MCF 10A (cell line): ENCODE results near the gene SLU7. TPM values are rescaled to one million over a fixed set of nuclear protein-coding genes. Genes with fewer than 3 reads are reported as not detected.

ENCODE experiments used
- BruUV-seq: library from RNA; stranded (reverse); fragments of 400-500 nt; replicated peaks from 2 replicates; lab custom pipeline; 2021; lab: Mats Ljungman, UMichigan
- CTCF ChIA-PET: fragments of 300-600 bp; sonication (Branson Sonifier 250); formaldehyde crosslinking; extraction: SDS; loops from one replicate; lab custom pipeline; 2021; ENCODE audit warnings: antibody characterized with exemption, inconsistent platforms; lab: Yijun Ruan, JAX
- POLR2A ChIA-PET: fragments of 300-600, 350-650 bp; sonication (Branson Sonifier 250); formaldehyde crosslinking; extraction: SDS; loops from one replicate; lab custom pipeline; 2020; ENCODE audit warnings: antibody characterized with exemption, inconsistent platforms; lab: Yijun Ruan, JAX
- DNase-seq: peaks from one replicate; pipeline ENCODE4 v3.0.0-alpha.2; 2018; ENCODE audit not compliant: unreplicated experiment
- H3K27ac Mint-ChIP-seq: one replicate; pipeline ENCODE4 v1.8.0; 2022; ENCODE audit warnings: mild to moderate bottlenecking, low read depth, mixed read lengths; ENCODE audit not compliant: unreplicated experiment
- H3K27me3 Mint-ChIP-seq: one replicate; pipeline ENCODE4 v1.8.0; 2022; ENCODE audit warnings: mixed read lengths; ENCODE audit not compliant: insufficient read depth, unreplicated experiment
- H3K36me3 Mint-ChIP-seq: one replicate; pipeline ENCODE4 v1.8.0; 2022; ENCODE audit warnings: mild to moderate bottlenecking, moderate library complexity, mixed read lengths; ENCODE audit not compliant: insufficient read depth, unreplicated experiment
- H3K4me1 Mint-ChIP-seq: one replicate; pipeline ENCODE4 v1.8.0; 2022; ENCODE audit warnings: mixed read lengths; ENCODE audit not compliant: insufficient read depth, unreplicated experiment
- H3K4me3 Mint-ChIP-seq: one replicate; pipeline ENCODE4 v1.8.0; 2022; ENCODE audit warnings: mild to moderate bottlenecking, moderate library complexity, mixed read lengths; ENCODE audit not compliant: unreplicated experiment
- H3K9me3 Mint-ChIP-seq: one replicate; pipeline ENCODE4 v1.8.0; 2022; ENCODE audit warnings: mixed read lengths; ENCODE audit not compliant: unreplicated experiment
- CTCF ChIP-seq: fragments of 200-600 bp; IDR thresholded peaks from one replicate; pipeline ENCODE4 v1.8.0; 2022; ENCODE audit warnings: antibody characterized with exemption, mild to moderate bottlenecking; ENCODE audit not compliant: unreplicated experiment
- intact Hi-C: fragments of 100-400 bp; cut with micrococcal nuclease; formaldehyde crosslinking; loops from 2 replicates; pipeline ENCODE4 v1.14.1; 2022
- total RNA-seq: library from RNA; stranded (reverse); gene quantifications from 2 replicates; pipeline ENCODE4 v1.2.3, GENCODE V29; 2022

Gene SLU7
- total RNA-seq, 1 experiment from 2014 or later: 64.6 TPM

GRCh38 chr5:160458806-160459800 lies 40.2 kb upstream of the SLU7 start:
- intact Hi-C loops: no loop called here
- Mint-ChIP-seq H3K36me3 (no peaks in the 10 kb centered on the region), H3K27me3 (no peaks in the 10 kb centered on the region), H3K9me3 (no peaks in the 10 kb centered on the region), H3K4me3 (no peak overlapping the region), H3K27ac (no peak overlapping the region), H3K4me1 (peaks cover 9% of the 10 kb centered on the region)
- DNase-seq: no peak
- no TSS peak for BruUV-seq
- TF ChIP-seq CTCF: no peak
- CTCF ChIA-PET: interaction anchor here (0.8 to 4.2 kb wide), 2 partner anchors 19 to 21 kb away, joined by 4 to 28 read pairs; no protein-coding TSS in a partner anchor
- POLR2A ChIA-PET: interaction anchor here (1.4 kb wide), 1 partner anchor 10 kb away, joined by 3 read pairs; no protein-coding TSS in a partner anchor

- Mint-ChIP-seq H3K4me1 (no peaks in the 10 kb centered on the region), H3K27ac (no peak overlapping the region), H3K9me3 (no peaks in the 10 kb centered on the region), H3K4me3 (no peak overlapping the region), H3K36me3 (no peaks in the 10 kb centered on the region), H3K27me3 (no peaks in the 10 kb centered on the region)
- intact Hi-C loops: no loop called here
- CTCF ChIA-PET: interaction anchor here (0.6 kb wide), 1 partner anchor 13 kb away, joined by 4 read pairs; no protein-coding TSS in a partner anchor
- no TSS peak for BruUV-seq
- POLR2A ChIA-PET: no interaction called here
- no peak for TF ChIP-seq CTCF
- DNase-seq: no peak
Observed at GRCh38 chr5:160457252-160457651, 38.4 kb upstream of the SLU7 start.

- no peaks in the 10 kb centered on the region for H3K36me3 Mint-ChIP-seq
Observed at GRCh38 chr5:160456480-160457177, 37.7 kb upstream of the SLU7 start.

More at GRCh38 chr5:160456480-160457177, 37.7 kb upstream of the SLU7 start:
- no peak overlapping the region for H3K4me3 Mint-ChIP-seq
- no peak for DNase-seq
- BruUV-seq: no TSS peak
- no peaks in the 10 kb centered on the region for H3K9me3 Mint-ChIP-seq
- intact Hi-C loops: no loop called here
- no peaks in the 10 kb centered on the region for H3K27me3 Mint-ChIP-seq
- no peak overlapping the region for H3K27ac Mint-ChIP-seq
- CTCF ChIA-PET: interaction anchor here (0.6 kb wide), 1 partner anchor 13 kb away, joined by 4 read pairs; no protein-coding TSS in a partner anchor
- POLR2A ChIA-PET: no interaction called here
- TF ChIP-seq CTCF: no peak
- no peaks in the 10 kb centered on the region for H3K4me1 Mint-ChIP-seq
